Mesendoderm (in vitro differentiated cells): ENCODE data around the gene TEX101.
A peak's percentile ranks its signal among the peaks of the same experiment; 100 is the strongest.

Source experiments
- DNase-seq: peaks from one replicate; pipeline ENCODE4 v3.0.0; 2013
- H2AK5ac ChIP-seq: 2 replicates; pipeline ENCODE4 v1.6.1; 2013; ENCODE audit warnings: low read length, inconsistent platforms
- H2BK120ac ChIP-seq: 2 replicates; pipeline ENCODE4 v1.6.1; 2013; ENCODE audit warnings: low read depth, mild to moderate bottlenecking, low read length, moderate library complexity, mixed read lengths
- H2BK15ac ChIP-seq: replicated peaks from 2 replicates; pipeline ENCODE4 v1.6.1; 2013; ENCODE audit warnings: low read depth, mild to moderate bottlenecking, moderate library complexity
- H2BK5ac ChIP-seq: 2 replicates; pipeline ENCODE4 v1.6.1; 2013; ENCODE audit warnings: low read length, inconsistent platforms
- H3K18ac ChIP-seq: 2 replicates; pipeline ENCODE4 v1.6.1; 2013; ENCODE audit warnings: mild to moderate bottlenecking, low read length, mixed read lengths
- H3K23ac ChIP-seq: one replicate; pipeline ENCODE4 v1.6.1; 2013; ENCODE audit warnings: low read length
- H3K27ac ChIP-seq: 2 replicates; pipeline ENCODE4 v1.5.1; 2013; ENCODE audit warnings: low read depth, mild to moderate bottlenecking, inconsistent platforms, low read length, moderate library complexity
- H3K27me3 ChIP-seq: 2 replicates; pipeline ENCODE4 v1.6.1; 2013; ENCODE audit warnings: low read length, control low read depth, mild to moderate bottlenecking, inconsistent platforms; ENCODE audit not compliant: insufficient read depth, poor library complexity
- H3K36me3 ChIP-seq: 2 replicates; pipeline ENCODE4 v1.6.1; 2013; ENCODE audit warnings: low read length, inconsistent platforms; ENCODE audit not compliant: control insufficient read depth, insufficient read depth
- H3K4ac ChIP-seq: one replicate; pipeline ENCODE4 v1.6.1; 2013; ENCODE audit warnings: low read depth, mild to moderate bottlenecking, low read length, moderate library complexity
- H3K4me1 ChIP-seq: 2 replicates; pipeline ENCODE4 v1.6.1; 2013; ENCODE audit warnings: low read depth, low read length, inconsistent platforms; ENCODE audit not compliant: control insufficient read depth
- H3K4me2 ChIP-seq: 2 replicates; pipeline ENCODE4 v1.6.1; 2013; ENCODE audit warnings: low read length
- H3K4me3 ChIP-seq: 2 replicates; pipeline ENCODE4 v1.5.1; 2013; ENCODE audit warnings: mild to moderate bottlenecking, low read length
- H3K56ac ChIP-seq: one replicate; pipeline ENCODE4 v1.6.1; 2013; ENCODE audit warnings: low read length
- H3K79me1 ChIP-seq: 2 replicates; pipeline ENCODE4 v1.6.1; 2013; ENCODE audit warnings: low read length, inconsistent platforms
- H3K79me2 ChIP-seq: 2 replicates; pipeline ENCODE4 v1.6.1; 2013; ENCODE audit warnings: mild to moderate bottlenecking, low read length; ENCODE audit not compliant: control insufficient read depth, insufficient read depth
- H3K9ac ChIP-seq: 2 replicates; pipeline ENCODE4 v1.6.1; 2013; ENCODE audit warnings: low read length, inconsistent platforms
- H4K5ac ChIP-seq: one replicate; pipeline ENCODE4 v1.6.1; 2013; ENCODE audit warnings: low read length
- H4K8ac ChIP-seq: one replicate; pipeline ENCODE4 v1.6.1; 2013; ENCODE audit warnings: low read depth, mild to moderate bottlenecking, control low read depth, low read length, moderate library complexity
- WGBS: extraction: QIAGEN DNeasy Blood & Tissue Kit; methylation state at CpG from one replicate; pipeline ENCODE4 v1.1.7; 2013; ENCODE audit warnings: low lambda C conversion rate, missing lambda C conversion rate; ENCODE audit not compliant: insufficient coverage; ENCODE audit errors: extremely low coverage; 5-methylcytosine and 5-hydroxymethylcytosine counted together

TEX101 gene

DNA sequence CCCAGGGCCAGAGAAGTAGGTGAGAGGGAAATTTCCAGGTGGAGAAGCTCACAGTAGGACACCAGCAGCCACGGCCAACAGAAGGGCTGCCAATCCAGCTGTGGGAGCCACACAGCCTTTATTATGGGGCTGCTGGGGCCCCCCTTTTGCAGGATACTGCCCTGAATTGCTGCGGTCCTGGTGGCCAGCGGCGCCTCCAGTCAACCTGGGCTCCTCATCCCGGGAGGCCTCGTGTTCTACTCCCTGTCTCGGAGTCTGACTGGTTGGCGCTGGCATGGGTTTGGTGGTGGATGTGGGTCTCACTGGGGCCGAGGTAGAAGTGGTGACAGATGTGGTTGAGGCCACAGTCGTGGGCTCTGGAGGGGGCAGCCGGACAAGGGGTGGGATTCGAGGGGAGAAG, 46.6 kb downstream of the TEX101 start:
- Histone ChIP-seq H3K79me1 (no peaks in the 10 kb centered on the region), H3K36me3 (no peaks in the 10 kb centered on the region), H2BK15ac (no peak overlapping the region), H3K4ac (no peak overlapping the region), H3K4me3 (no peak overlapping the region), H3K23ac (no peak overlapping the region), H2AK5ac (no peak overlapping the region), H4K5ac (no peak overlapping the region), H2BK120ac (no peak overlapping the region), H3K79me2 (no peaks in the 10 kb centered on the region), H3K27ac (no peak overlapping the region), H3K56ac (no peak overlapping the region), H3K9ac (no peak overlapping the region), H3K18ac (no peak overlapping the region), H2BK5ac (no peak overlapping the region), H3K4me1 (peaks cover 2% of the 10 kb centered on the region), H4K8ac (no peak overlapping the region), H3K4me2 (no peak overlapping the region), H3K27me3 (no peaks in the 10 kb centered on the region)
- no CpG with 5 or more reads among the region's 12 CpGs for WGBS
- DNase-seq, result no peak

DNA sequence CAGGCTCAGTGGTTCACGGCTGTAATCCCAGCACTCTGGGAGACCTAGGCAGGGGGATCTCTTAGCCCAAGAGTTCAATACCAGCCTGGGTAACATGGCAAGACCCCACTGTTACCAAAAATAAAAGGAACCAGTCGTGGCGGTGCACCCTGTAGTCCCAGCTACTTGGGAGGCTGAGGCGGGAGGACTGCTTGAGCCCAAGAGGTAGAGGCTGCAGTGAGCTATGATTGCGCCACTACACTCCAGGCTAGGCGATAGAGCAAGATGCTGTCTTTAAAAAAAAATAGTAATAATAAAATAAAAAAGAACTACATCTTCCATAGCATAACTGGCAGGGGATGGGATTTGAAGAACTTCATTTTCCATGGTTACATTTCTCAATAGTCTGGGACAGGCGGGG, 47.7 kb downstream of the TEX101 start:
- Histone ChIP-seq H3K4me3 (no peak overlapping the region), H3K9ac (no peak overlapping the region), H3K27ac (no peak overlapping the region), H2AK5ac (no peak overlapping the region), H4K8ac (no peak overlapping the region), H3K36me3 (no peaks in the 10 kb centered on the region), H3K79me1 (no peaks in the 10 kb centered on the region), H3K4me2 (no peak overlapping the region), H3K4me1 (peaks cover 2% of the 10 kb centered on the region), H3K79me2 (no peaks in the 10 kb centered on the region), H2BK120ac (no peak overlapping the region), H2BK15ac (no peak overlapping the region), H3K18ac (no peak overlapping the region), H2BK5ac (no peak overlapping the region), H3K4ac (no peak overlapping the region), H3K23ac (no peak overlapping the region), H3K56ac (no peak overlapping the region), H4K5ac (no peak overlapping the region), H3K27me3 (no peaks in the 10 kb centered on the region)
- WGBS, result no CpG with 5 or more reads among the region's 7 CpGs
- DNase-seq, result no peak

DNA sequence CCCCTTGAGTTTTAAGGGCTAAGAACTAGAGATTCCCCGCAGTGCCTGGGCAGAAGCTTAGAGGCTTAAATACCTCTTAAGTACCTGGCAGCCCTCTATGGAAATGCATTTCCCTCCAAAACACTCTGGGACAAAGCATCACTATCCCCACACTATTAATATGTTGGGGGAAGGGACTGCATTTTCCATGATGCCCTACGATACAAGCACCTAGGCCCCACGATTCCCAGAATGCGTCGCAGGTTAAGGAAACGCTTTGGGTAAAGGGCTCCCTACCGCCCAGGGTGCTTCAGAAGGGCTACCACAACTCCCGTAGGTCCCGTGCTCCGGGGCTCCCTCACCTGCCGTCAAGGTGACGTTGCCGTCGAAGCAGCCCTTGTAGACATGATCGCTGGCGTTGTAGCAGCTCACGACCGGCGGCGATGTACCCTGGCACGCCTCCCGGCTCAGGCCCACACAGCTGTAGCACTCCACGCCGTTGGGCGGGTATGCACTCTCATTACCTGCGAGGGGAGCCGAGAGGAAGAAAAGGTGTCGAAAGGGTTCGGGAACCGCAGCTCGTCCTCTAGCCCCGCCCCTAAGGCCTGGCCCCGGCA, 48.2 kb downstream of the TEX101 start:
- WGBS, result no CpG with 5 or more reads among the region's 33 CpGs
- H3K4me3 ChIP-seq, result peak overlapping the region; percentile 32
- peak overlapping the region; percentile 58 for H3K4me2 ChIP-seq
- H3K27ac ChIP-seq, result no peak overlapping the region
- no peak overlapping the region for H4K8ac ChIP-seq
- peak overlapping the region; percentile 20 for H3K9ac ChIP-seq
- H3K36me3 ChIP-seq, result no peaks in the 10 kb centered on the region
- H2BK5ac ChIP-seq, result no peak overlapping the region
- no peak overlapping the region for H3K23ac ChIP-seq
- H2BK15ac ChIP-seq, result no peak overlapping the region
- no peaks in the 10 kb centered on the region for H3K79me2 ChIP-seq
- no peak overlapping the region for H4K5ac ChIP-seq
- H3K27me3 ChIP-seq, result no peaks in the 10 kb centered on the region
- H3K79me1 ChIP-seq, result no peaks in the 10 kb centered on the region
- H2AK5ac ChIP-seq, result no peak overlapping the region
- H3K56ac ChIP-seq, result peak overlapping the region; percentile 75
- no peak overlapping the region for H2BK120ac ChIP-seq
- no peak for DNase-seq
- H3K4me1 ChIP-seq, result peaks cover 2% of the 10 kb centered on the region
- no peak overlapping the region for H3K4ac ChIP-seq
- H3K18ac ChIP-seq, result no peak overlapping the region

DNA sequence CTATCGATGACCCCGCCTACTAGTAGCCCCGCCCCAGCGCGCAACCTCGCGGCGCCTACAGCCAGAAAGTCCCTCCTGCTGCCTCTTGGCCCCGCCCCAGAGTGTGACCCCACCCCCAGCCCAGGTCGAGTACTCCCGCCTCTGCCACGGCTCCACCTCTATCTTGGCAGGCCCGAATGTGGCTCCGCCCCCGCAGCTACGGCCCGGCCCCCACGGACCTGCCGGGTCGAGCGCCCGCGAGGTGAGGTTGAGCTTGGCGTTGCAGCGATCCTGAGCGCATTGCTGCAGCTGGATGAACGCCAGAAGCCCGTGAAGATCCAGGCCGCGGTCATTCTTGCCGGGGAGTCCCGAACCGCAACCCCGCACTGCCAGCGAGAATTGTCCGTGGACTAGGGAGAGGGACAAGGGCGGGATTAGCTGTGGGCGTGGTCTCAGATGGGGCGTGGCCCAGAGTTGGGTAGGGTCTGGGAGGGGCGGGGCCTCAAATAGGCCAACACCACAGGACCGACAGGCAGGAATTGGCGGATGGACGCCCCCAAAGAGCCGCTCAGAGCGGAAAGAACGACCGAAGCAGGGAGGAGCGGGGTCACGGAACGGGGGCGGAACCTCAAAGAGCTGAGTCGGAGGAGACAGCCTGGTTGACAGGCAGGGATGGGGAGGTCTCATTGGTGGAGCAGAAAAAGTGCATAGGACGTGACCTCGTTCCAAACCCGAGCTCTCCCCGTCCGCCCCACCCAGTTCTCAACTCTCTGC, 48.9 kb downstream of the TEX101 start:
- Histone ChIP-seq H2BK5ac (no peak overlapping the region), H3K9ac (peak overlapping the region; percentile 63), H3K56ac (peak overlapping the region; percentile 86), H3K4me3 (peak overlapping the region; percentile 64), H3K27me3 (no peaks in the 10 kb centered on the region), H2BK120ac (no peak overlapping the region), H3K79me2 (no peaks in the 10 kb centered on the region), H2AK5ac (no peak overlapping the region), H2BK15ac (no peak overlapping the region), H3K79me1 (no peaks in the 10 kb centered on the region), H3K27ac (no peak overlapping the region), H4K8ac (no peak overlapping the region), H3K4ac (no peak overlapping the region), H3K18ac (no peak overlapping the region), H3K4me1 (peaks cover 2% of the 10 kb centered on the region), H4K5ac (no peak overlapping the region), H3K4me2 (peak overlapping the region; percentile 69), H3K23ac (no peak overlapping the region), H3K36me3 (no peaks in the 10 kb centered on the region)
- peak; percentile 98 for DNase-seq
- no CpG with 5 or more reads among the region's 57 CpGs for WGBS

DNA sequence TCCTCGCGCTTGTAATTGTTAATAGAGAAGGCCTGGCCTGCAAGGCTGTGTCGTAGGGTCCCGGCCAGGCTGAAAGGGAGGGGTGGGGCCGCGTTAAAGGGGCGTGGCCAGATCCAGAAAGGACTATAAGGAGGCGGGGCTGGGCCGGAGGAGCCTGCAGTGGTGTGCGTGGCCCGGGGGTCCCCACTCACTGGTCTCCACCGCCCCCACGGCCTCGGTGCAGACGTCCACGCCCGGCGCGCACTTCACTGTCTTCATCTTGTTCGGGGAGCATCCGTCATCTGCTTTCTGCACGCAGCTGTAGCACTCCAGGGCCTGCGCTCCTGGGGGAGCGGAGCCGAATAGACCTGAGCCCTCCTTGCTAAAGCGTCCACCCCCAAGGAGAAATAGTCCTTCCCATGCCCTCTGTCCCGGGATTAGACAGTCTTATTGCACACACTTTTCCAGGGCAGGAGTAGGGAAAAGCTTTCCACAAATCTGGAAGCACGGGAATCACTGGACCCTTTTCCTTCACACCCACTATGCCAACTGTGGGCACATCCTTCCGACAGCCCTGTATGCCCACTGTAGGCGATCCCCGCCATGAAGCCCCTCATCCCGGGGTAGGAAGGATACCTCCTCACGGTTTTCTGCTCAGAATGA, 49.6 kb downstream of the TEX101 start:
- no peak overlapping the region for H3K23ac ChIP-seq
- H2AK5ac ChIP-seq, result no peak overlapping the region
- no peaks in the 10 kb centered on the region for H3K79me1 ChIP-seq
- H3K18ac ChIP-seq, result no peak overlapping the region
- no peak overlapping the region for H4K5ac ChIP-seq
- no peak overlapping the region for H2BK5ac ChIP-seq
- no peak overlapping the region for H2BK15ac ChIP-seq
- H3K4me1 ChIP-seq, result peaks cover 2% of the 10 kb centered on the region
- no peaks in the 10 kb centered on the region for H3K27me3 ChIP-seq
- no peak overlapping the region for H4K8ac ChIP-seq
- peak overlapping the region; percentile 70 for H3K4me2 ChIP-seq
- no CpG with 5 or more reads among the region's 33 CpGs for WGBS
- H3K27ac ChIP-seq, result no peak overlapping the region
- H3K79me2 ChIP-seq, result no peaks in the 10 kb centered on the region
- H3K4me3 ChIP-seq, result peak overlapping the region; percentile 8
- no peaks in the 10 kb centered on the region for H3K36me3 ChIP-seq
- H3K56ac ChIP-seq, result no peak overlapping the region
- H3K9ac ChIP-seq, result peak overlapping the region; percentile 27
- no peak for DNase-seq
- no peak overlapping the region for H2BK120ac ChIP-seq
- H3K4ac ChIP-seq, result no peak overlapping the region
